GM18861 (cell line): ENCODE results near the gene SPTAN1.
"Not testable (repeated sequence)": the region's sequence is repeated elsewhere in the genome, so short reads cannot be mapped to it uniquely, and the experiment has no call there.

Experiments used
- ATAC-seq: cut with Tn5 transposase; IDR thresholded peaks from one replicate; pipeline ENCODE4 v1.9.1; 2021; ENCODE audit not compliant: unreplicated experiment

Gene SPTAN1

DNA sequence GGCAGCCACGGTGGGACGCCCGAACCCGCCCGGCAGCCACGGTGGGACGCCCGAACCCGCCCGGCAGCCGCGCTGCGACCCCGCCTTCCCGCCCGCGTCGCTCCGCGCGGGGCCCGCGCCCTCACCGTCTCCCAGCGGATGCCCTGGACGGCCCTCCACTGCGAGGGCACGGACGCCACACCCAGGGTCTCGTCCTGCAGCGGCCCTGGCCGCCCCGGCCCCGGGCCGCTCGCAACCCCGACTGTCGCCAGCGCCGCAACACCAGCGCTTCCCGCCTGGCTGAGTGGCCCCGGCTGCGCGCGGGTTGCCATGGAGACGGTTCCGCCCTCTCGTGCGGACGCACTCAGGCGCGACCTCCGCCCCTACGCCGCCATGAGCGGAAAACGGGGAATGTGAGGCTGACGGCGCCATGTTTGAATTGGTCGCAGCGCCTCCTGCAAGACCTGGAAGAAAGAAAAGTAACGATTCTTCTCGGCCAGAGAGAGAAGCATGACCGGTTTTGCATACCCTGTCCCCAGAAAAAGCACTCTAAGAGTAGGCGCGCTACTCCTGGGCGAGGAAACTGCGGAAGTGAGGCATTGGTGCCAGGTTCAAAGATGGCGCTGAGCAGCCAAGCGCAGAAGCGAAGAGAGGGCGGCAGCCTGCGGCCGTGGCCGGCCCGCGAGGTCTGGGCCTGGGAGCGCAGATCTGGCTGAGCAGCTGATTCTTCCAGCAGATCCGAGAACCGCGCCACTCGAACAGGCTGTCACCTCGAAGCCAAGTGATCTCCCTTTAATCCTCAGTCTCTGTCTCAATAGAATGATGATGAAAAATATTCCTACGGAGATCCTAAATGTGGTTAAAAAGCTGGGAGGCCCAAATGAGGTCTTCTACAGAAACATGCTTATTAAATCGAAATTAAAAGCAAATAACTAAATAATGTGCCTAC is 104.3 kb downstream of the SPTAN1 start, which contains the start of gene DYNC2I2:
TSS of gene DYNC2I2 (minus strand) at position 432 of the 928 bp plus-strand sequence. CDS start at position 311, 121 bp downstream.
- ATAC-seq, result peak; percentile 61

DNA sequence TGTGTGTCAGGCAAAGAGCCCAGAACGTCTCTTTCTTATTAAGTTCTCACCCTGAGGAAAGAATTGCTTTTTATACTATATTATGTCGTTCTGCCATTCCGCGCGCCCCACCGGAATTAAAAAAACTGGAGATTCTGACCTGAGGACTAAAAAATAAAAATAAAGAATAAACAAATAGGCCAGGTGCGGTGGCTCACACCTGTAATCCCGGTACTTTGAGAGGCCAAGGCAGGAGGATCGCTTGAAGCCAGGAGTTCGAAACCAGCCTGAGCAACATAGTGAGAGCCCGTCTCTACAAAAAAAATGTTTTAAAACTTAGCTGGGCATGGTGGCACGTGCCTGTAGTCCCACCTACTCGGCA is 104.9 kb downstream of the SPTAN1 start:
- ATAC-seq, result no peak

DNA sequence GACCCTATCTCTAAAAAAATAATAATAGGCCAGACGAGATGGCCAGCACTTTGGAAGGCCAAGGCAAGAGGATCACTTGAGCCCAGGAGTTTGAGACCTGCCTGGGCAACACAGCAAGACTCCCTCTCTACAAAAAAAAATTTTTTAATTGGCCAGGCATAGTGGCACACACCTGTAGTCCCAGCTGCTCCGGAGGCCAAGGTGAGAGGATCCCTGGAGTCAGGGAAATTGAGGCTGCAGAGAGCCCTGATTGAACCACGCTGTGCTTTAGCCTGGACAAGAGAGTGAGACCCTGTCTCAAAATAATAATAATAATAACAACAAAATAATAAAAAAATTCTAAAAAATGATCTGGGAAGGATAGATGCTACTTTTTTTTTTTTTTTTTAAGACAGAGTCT is 105.4 kb downstream of the SPTAN1 start:
- no peak for ATAC-seq

DNA sequence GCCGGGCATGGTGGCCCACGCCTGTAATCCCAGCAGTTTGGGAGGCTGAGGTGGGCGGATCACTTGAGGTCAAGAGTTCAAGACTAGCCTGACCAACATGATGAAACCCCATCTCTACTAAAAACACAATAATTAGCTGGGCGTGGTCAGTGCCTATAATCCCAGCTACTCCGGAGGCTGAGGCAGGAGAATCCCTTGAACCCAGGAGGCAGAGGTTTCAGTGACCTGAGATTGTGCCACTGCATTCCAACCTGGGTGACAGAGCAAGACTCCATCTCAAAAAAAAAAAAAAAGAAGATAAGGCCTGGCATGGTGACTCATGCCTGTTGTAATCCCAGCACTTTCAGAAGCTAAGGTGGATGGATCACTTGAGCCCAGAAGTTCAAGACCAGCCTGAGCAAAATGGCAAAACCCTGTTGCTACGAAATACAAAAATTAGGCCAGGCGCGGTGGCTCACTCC is 114.1 kb downstream of the SPTAN1 start:
- ATAC-seq, result not testable (repeated sequence)

DNA sequence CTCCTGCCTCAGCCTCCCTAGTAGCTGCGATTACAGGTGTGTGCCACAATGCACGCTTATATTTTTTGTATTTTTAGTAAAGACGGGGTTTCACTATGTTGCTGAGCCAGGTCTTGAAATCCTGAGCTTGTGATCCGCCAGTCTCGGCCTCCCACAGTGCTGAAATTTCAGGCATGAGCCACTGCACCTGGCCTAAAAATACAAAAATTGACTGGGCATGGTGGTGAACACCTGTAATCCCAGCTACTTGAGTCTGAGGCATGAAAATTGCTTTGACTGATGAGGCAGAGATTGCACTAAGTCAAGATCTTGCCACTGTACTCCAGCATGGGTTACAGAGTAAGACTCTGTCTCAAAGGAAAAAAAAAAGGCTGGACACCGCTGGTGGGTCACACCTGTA is 117.4 kb downstream of the SPTAN1 start:
- ATAC-seq, result no peak

DNA sequence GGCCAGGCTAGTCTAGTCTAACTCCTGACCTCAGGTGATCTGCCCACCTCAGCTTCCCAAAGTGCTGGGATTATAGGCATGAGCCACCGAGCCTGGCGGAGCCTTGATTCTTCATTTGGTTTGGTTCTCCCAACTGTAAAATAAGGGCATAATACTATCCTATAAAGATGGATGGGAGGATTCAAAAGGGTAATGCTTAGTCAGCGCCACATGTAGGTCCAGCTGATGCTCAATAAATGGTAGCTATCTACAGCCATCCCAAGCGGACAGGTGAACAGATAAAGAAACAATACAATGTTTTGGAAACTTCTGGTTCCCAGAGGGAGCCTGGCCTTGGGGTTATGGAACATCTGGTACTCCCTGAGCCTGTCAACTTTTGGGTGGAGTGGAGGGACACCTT is 123.0 kb downstream of the SPTAN1 start:
- no peak for ATAC-seq

DNA sequence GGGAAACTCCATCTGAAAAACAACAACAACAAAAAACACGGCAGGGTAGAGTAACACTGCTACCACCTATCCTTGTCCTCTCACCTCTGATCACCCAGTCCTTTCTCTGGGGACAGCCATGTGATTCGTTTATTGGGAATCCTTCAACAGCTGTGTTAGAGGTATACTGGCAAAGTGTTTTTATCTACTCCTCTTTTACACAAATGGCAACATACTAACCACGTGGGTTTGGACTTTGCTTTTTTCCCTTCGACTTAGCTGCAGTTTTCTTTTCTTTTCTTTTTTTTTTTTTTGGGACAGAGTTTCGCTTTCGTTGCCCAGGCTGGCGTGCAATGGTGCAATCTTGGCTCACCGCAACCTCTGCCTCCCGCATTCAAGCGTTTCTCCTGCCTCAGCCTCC is 125.4 kb downstream of the SPTAN1 start:
- ATAC-seq, result no peak
